GM13976 (cell line): ENCODE measurements around the gene CFAP68.

Source experiments
- DNase-seq: peaks from one replicate; pipeline ENCODE4 v3.0.0; 2012; ENCODE audit warnings: low spot score
- in situ Hi-C: fragments of 300-500 bp; cut with MboI; formaldehyde crosslinking; loops from one replicate; pipeline ENCODE4 v1.12.0; 2022; ENCODE audit warnings: low sequenced_read_pairs, mixed read lengths, inconsistent platforms; ENCODE audit not compliant: unreplicated experiment
- TF ChIP-seq, protein P1 (sequence below): IDR thresholded peaks from 2 replicates; pipeline ENCODE4 v1.5.1; 2012; ENCODE audit warnings: borderline replicate concordance, mild to moderate bottlenecking; ENCODE audit not compliant: insufficient read depth; ENCODE audit errors: extremely low read depth, missing control alignments, control extremely low read depth

The CFAP68 gene

DNA sequence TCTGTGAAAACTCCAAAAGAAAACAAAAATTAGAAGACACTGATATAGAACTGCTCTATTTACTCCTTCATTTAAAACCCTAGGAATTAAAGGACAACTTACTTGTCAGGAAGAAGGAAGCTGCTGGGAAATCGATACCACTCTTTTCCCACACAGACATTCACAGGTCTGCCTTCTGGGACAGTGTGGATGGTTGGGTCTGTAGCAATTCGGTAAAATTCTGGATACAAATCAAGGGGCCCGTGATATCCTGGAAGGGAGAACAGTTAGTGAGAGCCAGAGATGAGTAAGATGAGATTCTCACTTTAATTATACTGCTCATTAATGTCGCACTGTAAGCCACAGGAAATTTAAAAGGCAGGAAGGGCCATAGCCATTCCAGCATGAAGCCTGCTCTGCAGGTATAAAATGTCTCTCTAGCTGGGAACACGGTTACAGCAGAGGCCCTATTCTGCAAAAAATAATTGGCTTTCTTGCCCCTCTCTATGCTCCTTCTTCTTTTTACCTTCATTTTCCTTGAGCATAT is 41.9 kb upstream of the CFAP68 start:
- DNase-seq: no peak
- in situ Hi-C loops: no loop called here
- TF ChIP-seq, protein P1, sequence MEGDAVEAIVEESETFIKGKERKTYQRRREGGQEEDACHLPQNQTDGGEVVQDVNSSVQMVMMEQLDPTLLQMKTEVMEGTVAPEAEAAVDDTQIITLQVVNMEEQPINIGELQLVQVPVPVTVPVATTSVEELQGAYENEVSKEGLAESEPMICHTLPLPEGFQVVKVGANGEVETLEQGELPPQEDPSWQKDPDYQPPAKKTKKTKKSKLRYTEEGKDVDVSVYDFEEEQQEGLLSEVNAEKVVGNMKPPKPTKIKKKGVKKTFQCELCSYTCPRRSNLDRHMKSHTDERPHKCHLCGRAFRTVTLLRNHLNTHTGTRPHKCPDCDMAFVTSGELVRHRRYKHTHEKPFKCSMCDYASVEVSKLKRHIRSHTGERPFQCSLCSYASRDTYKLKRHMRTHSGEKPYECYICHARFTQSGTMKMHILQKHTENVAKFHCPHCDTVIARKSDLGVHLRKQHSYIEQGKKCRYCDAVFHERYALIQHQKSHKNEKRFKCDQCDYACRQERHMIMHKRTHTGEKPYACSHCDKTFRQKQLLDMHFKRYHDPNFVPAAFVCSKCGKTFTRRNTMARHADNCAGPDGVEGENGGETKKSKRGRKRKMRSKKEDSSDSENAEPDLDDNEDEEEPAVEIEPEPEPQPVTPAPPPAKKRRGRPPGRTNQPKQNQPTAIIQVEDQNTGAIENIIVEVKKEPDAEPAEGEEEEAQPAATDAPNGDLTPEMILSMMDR: no peak

DNA sequence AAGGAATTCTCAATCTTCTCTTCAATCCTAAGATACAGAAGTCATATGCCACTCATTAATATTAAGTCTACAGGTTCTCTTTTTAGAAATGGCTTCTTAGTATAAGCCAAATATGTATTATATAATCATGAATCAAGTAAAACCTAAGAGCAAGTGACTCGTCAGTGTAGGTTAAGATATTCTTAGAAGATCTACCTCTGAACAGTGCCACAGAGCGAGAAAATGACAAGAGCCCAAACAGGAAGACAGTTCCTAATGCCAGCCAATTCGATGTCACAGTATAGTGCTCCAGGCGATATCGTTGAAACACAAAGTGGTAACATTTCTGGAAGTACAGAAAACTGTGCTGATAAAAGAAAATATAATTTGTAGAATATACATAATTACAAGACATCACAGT is 41.3 kb upstream of the CFAP68 start:
- no peak for DNase-seq
- in situ Hi-C loops: no loop called here
- TF ChIP-seq, protein P1: no peak

DNA sequence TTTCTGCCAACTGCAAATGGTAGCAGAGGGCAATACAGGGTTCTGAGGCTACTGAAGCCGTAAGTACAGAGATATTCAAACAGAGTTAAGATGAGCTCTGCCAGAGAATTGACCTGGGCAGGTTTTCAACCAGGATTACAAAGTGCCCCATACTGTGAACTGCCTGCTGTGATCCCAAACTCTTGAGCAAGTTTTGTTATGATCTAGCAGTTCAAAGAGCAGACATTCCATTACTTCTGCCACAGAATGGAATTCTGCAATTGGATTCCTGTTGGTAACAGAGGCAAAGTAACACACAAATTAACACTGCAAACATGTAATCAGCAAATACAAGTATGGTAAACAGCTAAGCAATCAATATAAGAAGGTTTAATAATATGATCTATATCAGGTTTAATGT is 39.2 kb upstream of the CFAP68 start:
- DNase-seq: no peak
- TF ChIP-seq, protein P1: no peak
- in situ Hi-C loops: loop anchor here (10.0 kb wide), 1 partner anchor 255 kb away; no protein-coding TSS in a partner anchor

DNA sequence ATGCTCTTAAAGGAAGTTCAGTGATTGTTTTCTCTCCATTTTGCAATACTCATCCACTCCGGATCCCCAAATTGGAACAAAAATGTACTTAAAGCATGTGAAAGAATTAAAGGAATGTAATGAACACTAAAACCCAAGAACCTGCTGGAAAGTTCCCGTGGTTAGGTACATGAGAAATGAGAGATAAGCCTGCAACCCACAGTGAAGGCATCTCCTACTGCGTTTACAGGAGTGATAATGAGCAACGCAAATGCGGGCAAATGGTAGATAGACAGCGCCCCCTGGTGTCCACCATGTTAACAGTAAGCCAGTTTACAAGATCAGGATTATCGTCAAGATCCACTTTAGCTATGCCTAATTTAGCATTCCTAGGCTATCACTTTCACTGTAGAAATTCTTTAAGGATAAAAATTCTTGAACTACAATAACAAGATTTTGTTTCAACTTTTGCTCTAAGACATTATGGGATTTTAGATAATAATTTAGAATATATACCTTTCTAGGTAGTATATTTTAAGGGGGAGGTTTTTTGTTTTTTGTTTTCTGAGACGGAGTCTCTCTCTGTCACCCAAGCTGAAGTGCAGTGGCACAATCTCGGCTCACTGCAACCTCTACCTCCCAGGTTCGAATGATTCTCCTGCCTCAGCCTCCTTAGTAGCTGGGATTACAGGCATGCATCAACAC is 37.8 kb upstream of the CFAP68 start:
- DNase-seq: peak; percentile 75

DNA sequence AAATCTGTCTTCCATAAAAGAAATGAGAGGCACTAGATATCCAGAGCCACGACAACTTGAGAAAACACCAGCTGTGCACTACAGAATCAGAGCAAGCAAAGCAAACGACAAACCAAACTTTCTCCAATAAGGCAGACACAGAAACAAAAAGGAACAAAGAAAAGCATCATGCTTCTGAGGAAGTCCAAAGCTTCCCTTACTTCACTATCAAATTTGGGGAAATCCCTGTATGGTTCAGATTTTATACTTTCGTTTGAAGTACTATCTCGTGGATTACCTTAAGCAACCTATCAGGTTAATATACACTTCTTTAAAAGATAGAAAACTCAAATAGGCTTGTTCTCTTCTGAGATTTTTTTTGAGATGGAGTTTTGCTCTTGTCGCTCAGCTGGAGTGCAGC is 35.7 kb upstream of the CFAP68 start:
- TF ChIP-seq, protein P1: no peak
- DNase-seq: no peak
- in situ Hi-C loops: loop anchor here (10.0 kb wide), 1 partner anchor 259 kb away; no protein-coding TSS in a partner anchor

More for the DNA sequence above, 37.8 kb upstream of the CFAP68 start:
- TF ChIP-seq, protein P1: peak; percentile 82
- in situ Hi-C loops: loop anchor here (10.0 kb wide), 1 partner anchor 257 kb away; no protein-coding TSS in a partner anchor

DNA sequence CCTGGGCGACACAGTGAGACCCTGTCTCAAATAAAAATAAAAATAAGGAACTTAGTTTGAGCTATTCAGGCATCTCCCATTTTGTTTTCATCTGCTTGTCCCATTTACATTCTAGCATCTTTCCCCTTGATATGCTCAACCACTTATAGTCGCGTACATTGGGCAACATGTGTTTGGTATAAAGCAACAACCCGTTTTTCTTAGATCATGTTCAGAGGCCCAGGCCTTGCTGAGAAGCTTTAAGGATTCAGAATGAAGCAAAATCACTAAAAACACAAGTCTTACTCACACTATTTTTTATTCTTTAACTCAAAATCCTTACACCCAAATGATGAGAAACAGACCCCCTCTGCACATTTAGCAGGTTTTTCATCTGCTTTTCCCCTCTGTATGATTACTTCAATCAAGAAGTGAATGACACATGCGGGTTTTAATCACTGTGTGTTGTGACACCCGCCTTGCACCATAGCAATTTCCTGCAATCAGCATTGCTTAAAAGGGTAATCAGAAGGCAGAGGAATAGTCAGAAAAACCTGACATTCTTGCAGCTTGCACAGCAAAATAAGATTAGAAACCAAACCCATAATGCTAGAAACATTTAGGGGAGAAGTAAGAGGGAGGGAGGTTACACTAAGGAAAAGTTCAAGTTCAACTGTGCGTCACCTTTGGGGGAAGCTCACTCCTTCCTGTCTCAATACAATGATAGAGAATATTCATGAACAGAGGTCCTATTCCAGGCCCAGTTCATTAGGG is 33.9 kb upstream of the CFAP68 start:
- in situ Hi-C loops: loop anchor here (10.0 kb wide), 1 partner anchor 261 kb away; no protein-coding TSS in a partner anchor
- no peak for DNase-seq
- TF ChIP-seq, protein P1: no peak
